Kidney (tissue), 14 donors: ENCODE results near the gene PEX5L. TPM values are rescaled to one million over a fixed set of nuclear protein-coding genes. Genes with fewer than 3 reads are reported as not detected.
A peak's percentile ranks its signal among the peaks of the same experiment; 100 is the strongest.

ENCODE experiments used
- DNase-seq, 5 donors: peaks; one replicate each; pipeline ENCODE4 v3.0.0-alpha.2; 2013 to 2020
- FAIRE-seq: peaks from 2 replicates; lab custom pipeline; 2012; peaks lifted over from hg19 to GRCh38; lab: Jason Lieb, UNC
- H3K27ac ChIP-seq, 2 donors: one replicate each; pipeline ENCODE4 v1.7.0; 2013; ENCODE audit warnings: low read depth in 2 of 2, low read length in 2 of 2, inconsistent platforms in 1 of 2
- H3K27me3 ChIP-seq: one replicate; pipeline ENCODE4 v1.7.1; 2013; ENCODE audit warnings: low read length, inconsistent platforms; ENCODE audit not compliant: control insufficient read depth, insufficient read depth
- H3K36me3 ChIP-seq, 3 donors: one replicate each; pipeline versions ENCODE4 v1.7.0 to v1.7.1; 2013; ENCODE audit warnings: low read length in 3 of 3, control low read depth in 1 of 3, inconsistent platforms in 1 of 3; ENCODE audit not compliant: insufficient read depth in 3 of 3, control insufficient read depth in 2 of 3
- H3K4me1 ChIP-seq, 3 donors: one replicate each; pipeline versions ENCODE4 v1.7.0 to v1.7.1; 2013; ENCODE audit warnings: low read length in 3 of 3, inconsistent platforms in 1 of 3, low read depth in 1 of 3; ENCODE audit not compliant: control insufficient read depth in 2 of 3, insufficient read depth in 2 of 3
- H3K4me3 ChIP-seq, 3 donors: one replicate each; pipeline versions ENCODE4 v1.7.0 to v1.8.1; 2013; ENCODE audit warnings: low read length in 3 of 3, control low read depth in 1 of 3, inconsistent platforms in 1 of 3
- H3K9ac ChIP-seq, 3 donors: one replicate each; pipeline versions ENCODE4 v1.7.0 to v1.7.1; 2013; ENCODE audit warnings: low read length in 3 of 3, control low read depth in 1 of 3, inconsistent platforms in 1 of 3
- H3K9me3 ChIP-seq, 3 donors: one replicate each; pipeline versions ENCODE4 v1.7.0 to v1.7.1; 2013; ENCODE audit warnings: low read length in 3 of 3, control low read depth in 1 of 3, inconsistent platforms in 1 of 3; ENCODE audit not compliant: control insufficient read depth in 2 of 3, insufficient read depth in 1 of 3
- CTCF ChIP-seq: IDR thresholded peaks from 3 replicates; pipeline ENCODE4 v1.5.1; 2012; ENCODE audit warnings: mild to moderate bottlenecking, moderate library complexity, borderline replicate concordance; ENCODE audit not compliant: insufficient read depth; ENCODE audit errors: extremely low read depth
- intact Hi-C: fragments of 100-400 bp; cut with DNase I; formaldehyde crosslinking; loops from one replicate; pipeline ENCODE4 v1.11.1; 2022
- polyA plus RNA-seq: library from polyadenylated mRNA; stranded (reverse); fragments of 350-450 nt; fragmentation: Illumina TruSeq; extraction: RNeasy Lipid Tissue Mini Kit (QIAGEN cat#74804); gene quantifications from one replicate; pipeline ENCODE4 v1.2.3, GENCODE V29; 2014; ENCODE audit warnings: low read depth, low replicate concordance; ENCODE audit not compliant: insufficient read depth
- total RNA-seq: library from RNA; stranded (reverse); fragmentation: NEBNext Ultra II Directional; extraction: Animal tissue kit (Norgen Biotek cat#: 25700); gene quantifications from one replicate; pipeline ENCODE4 v1.2.1, GENCODE V29; 2021
- donor health status: control.
- donor health status: control.
- donor health status: control.
- donor health status: control.
- donor health status: control.
- donor health status: DM: yes; HTN: yes; CAD: no.
- donor health status: Normal renal cell carcinoma (clear cell type).

Gene PEX5L
- total and polyA plus RNA-seq, 2 donors from 2014 or later = 0.32 TPM; not detected in 1

DNA sequence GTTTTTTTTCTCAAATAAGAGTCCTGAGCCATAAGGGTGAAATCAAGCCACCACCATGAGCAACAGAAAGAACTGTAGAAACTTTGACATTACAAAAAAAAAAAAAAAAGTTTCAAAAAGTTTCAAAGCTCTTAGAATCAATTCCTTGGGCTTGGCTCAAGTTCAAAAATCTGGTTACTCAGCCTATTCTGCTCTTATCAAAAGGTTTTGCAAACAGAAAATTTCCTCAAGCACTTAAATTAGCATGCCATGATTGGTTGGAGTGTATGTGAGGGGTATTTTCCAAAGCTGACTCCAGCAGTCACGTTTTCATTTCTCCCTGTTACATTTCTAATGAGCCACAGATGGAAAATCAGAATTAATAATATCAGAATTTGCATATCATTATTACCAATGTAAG, 12.1 kb upstream of the PEX5L start:
- H3K9ac ChIP-seq = no peak overlapping the region
- H3K36me3 ChIP-seq = no peaks in the 10 kb centered on the region
- no peaks in the 10 kb centered on the region for H3K4me1 ChIP-seq
- no peaks in the 10 kb centered on the region for H3K27me3 ChIP-seq
- peak in 1 of 5 donors; percentile 19 for DNase-seq
- no peak overlapping the region for H3K27ac ChIP-seq
- TF ChIP-seq CTCF = no peak
- no peaks in the 10 kb centered on the region for H3K9me3 ChIP-seq
- H3K4me3 ChIP-seq = no peak overlapping the region
- intact Hi-C loops = no loop called here
- FAIRE-seq = no peak

DNA sequence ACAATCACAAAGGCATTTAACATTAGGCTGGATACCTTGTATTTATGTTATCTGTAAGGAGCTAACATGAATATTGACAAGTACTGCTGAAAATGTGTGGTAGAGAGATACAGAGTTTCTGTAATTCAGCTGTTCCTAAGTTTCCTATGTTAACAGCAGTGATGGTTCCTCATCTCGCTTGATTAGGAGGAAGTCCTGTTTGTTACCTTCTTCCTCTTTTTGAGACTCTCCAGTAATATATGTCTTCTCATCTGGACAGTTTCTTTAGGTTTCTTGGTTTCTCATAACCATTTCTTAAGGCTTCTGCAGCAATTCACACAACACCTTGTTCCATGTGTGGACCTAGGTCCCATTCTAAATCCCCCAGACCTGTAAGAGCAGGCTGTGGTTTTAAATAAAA, 11.4 kb upstream of the PEX5L start:
- FAIRE-seq (no peak), DNase-seq (no peak)
- intact Hi-C loops = no loop called here
- no peaks in the 10 kb centered on the region for H3K27me3 ChIP-seq
- H3K36me3 ChIP-seq = no peaks in the 10 kb centered on the region
- H3K4me3 ChIP-seq = no peak overlapping the region
- H3K4me1 ChIP-seq = no peaks in the 10 kb centered on the region
- H3K27ac ChIP-seq = no peak overlapping the region
- H3K9ac ChIP-seq = no peak overlapping the region
- TF ChIP-seq CTCF = no peak
- H3K9me3 ChIP-seq = no peaks in the 10 kb centered on the region

DNA sequence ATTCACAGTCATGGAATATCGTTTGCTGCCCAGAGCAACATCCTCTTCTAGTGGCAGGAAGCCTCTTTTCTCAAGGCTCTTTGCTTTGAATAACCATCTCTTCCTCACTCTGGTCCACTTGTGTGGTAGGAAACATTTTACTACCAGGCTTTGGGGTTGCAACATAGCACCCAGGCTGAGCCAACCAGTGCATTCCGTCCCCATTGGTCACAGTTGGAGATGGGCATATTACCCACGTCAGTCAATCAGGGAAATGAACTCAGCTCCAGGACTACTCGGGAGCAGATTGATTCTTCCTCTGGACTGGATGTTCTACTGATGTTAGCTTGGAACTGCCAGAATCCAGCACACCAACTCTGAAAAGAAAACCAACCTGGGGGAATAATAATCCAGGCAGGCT, 4.2 kb upstream of the PEX5L start:
- no peak for DNase-seq
- Histone ChIP-seq H3K4me1 (no peaks in the 10 kb centered on the region), H3K36me3 (no peaks in the 10 kb centered on the region), H3K27me3 (peaks cover 13% of the 10 kb centered on the region), H3K9me3 (no peaks in the 10 kb centered on the region), H3K27ac (no peak overlapping the region), H3K9ac (no peak overlapping the region), H3K4me3 (no peak overlapping the region)
- intact Hi-C loops = no loop called here
- no peak for TF ChIP-seq CTCF
- no peak for FAIRE-seq

- FAIRE-seq (no peak), DNase-seq (no peak)
- TF ChIP-seq CTCF = no peak
- Histone ChIP-seq H3K4me3 (peak overlapping the region; percentile 2 to 29 (median 6)), H3K9me3 (no peaks in the 10 kb centered on the region), H3K9ac (no peak overlapping the region), H3K36me3 (no peaks in the 10 kb centered on the region), H3K27ac (no peak overlapping the region), H3K4me1 (no peaks in the 10 kb centered on the region), H3K27me3 (peaks cover 22% of the 10 kb centered on the region)
- intact Hi-C loops = no loop called here
Measured at GRCh38 chr3:180036092-180036670, 556 bp downstream of the PEX5L start.
